Endothelial cell of umbilical vein (primary cell): ENCODE data around the gene ALOXE3. TPM values are rescaled to one million over a fixed set of nuclear protein-coding genes. Genes with fewer than 3 reads are reported as not detected.

Experiments
- BruUV-seq: library from RNA; stranded (reverse); fragments of 400-500 nt; replicated peaks from 2 replicates; lab custom pipeline; 2021; lab: Mats Ljungman, UMichigan
- CTCF ChIA-PET: fragments of 300-600, 350-600 bp; sonication (Branson Sonifier 250); formaldehyde crosslinking; loops from one replicate; lab custom pipeline; 2021; ENCODE audit warnings: antibody characterized with exemption, inconsistent platforms; lab: Charles Lee
- POLR2A ChIA-PET: fragments of 300-600, 350-600 bp; sonication (Branson Sonifier 250); formaldehyde crosslinking; loops from one replicate; lab custom pipeline; 2021; ENCODE audit warnings: antibody characterized with exemption, inconsistent platforms; lab: Charles Lee
- DNase-seq: peaks from one replicate; pipeline ENCODE4 v3.0.0-alpha.2; 2011; ENCODE audit warnings: low read depth, low spot score
- FAIRE-seq: peaks from 2 replicates; lab custom pipeline; 2011; peaks lifted over from hg19 to GRCh38; lab: Jason Lieb, UNC
- H2AFZ ChIP-seq: 2 replicates; pipeline ENCODE4 v1.6.0; 2012; ENCODE audit warnings: low read depth, low read length, control low read depth, inconsistent platforms
- H3K27ac ChIP-seq: 2 replicates; pipeline ENCODE4 v1.5.1; 2011; ENCODE audit warnings: low read depth, mild to moderate bottlenecking, control low read depth, low read length, moderate library complexity; ENCODE audit not compliant: insufficient read depth
- H3K27me3 ChIP-seq, 2 experiments: 2 replicates each; pipeline versions ENCODE4 v1.6.0 to v1.6.1; 2011; ENCODE audit warnings: low read length in 2 of 2, mixed read lengths in 1 of 2; ENCODE audit not compliant: control insufficient read depth in 2 of 2, insufficient read depth in 2 of 2
- H3K36me3 ChIP-seq, 2 experiments: 2 replicates in 1 of 2; 3 replicates in 1 of 2; pipeline ENCODE4 v1.5.1; 2011; ENCODE audit warnings: low read length in 2 of 2, mild to moderate bottlenecking in 1 of 2, moderate library complexity in 1 of 2; ENCODE audit not compliant: control insufficient read depth in 2 of 2, insufficient read depth in 2 of 2; ENCODE audit errors: extremely low read depth in 1 of 2
- H3K4me1 ChIP-seq: 3 replicates; pipeline ENCODE4 v1.5.1; 2011; ENCODE audit warnings: mild to moderate bottlenecking, low read length; ENCODE audit not compliant: control insufficient read depth, insufficient read depth; ENCODE audit errors: extremely low read depth
- H3K4me2 ChIP-seq: 2 replicates; pipeline ENCODE4 v1.6.1; 2011; ENCODE audit warnings: low read length, control low read depth, mixed read lengths; ENCODE audit not compliant: insufficient read depth
- H3K4me3 ChIP-seq, 3 experiments: fragments of 200-600 bp in 1 of 3; sonication (generic), shearing (Covaris generic) in 1 of 3; replicated peaks in 1 of 3; 2 replicates each; pipeline ENCODE4 v1.5.1; 2011 to 2016; ENCODE audit warnings: control low read depth in 3 of 3, low read length in 3 of 3, mild to moderate bottlenecking in 2 of 3, inconsistent platforms in 1 of 3, low read depth in 1 of 3, moderate library complexity in 1 of 3; ENCODE audit not compliant: insufficient read depth in 1 of 3
- H3K79me2 ChIP-seq: 2 replicates; pipeline ENCODE4 v1.6.0; 2012; ENCODE audit warnings: low read length, inconsistent platforms; ENCODE audit not compliant: control insufficient read depth, insufficient read depth
- H3K9ac ChIP-seq: replicated peaks from 2 replicates; pipeline ENCODE3; 2011; ENCODE audit warnings: low read length, control low read depth; ENCODE audit not compliant: insufficient read depth; ENCODE audit errors: extremely low read depth
- H3K9me1 ChIP-seq: replicated peaks from 3 replicates; pipeline ENCODE4 v1.6.0; 2011; ENCODE audit warnings: mild to moderate bottlenecking, low read length; ENCODE audit not compliant: control insufficient read depth, insufficient read depth; ENCODE audit errors: extremely low read depth
- H3K9me3 ChIP-seq: replicated peaks from 2 replicates; pipeline ENCODE4 v1.5.1; 2012; ENCODE audit warnings: low read length, inconsistent platforms; ENCODE audit not compliant: control insufficient read depth, insufficient read depth
- H4K20me1 ChIP-seq: replicated peaks from 2 replicates; pipeline ENCODE3; 2011; ENCODE audit warnings: mild to moderate bottlenecking, low read length; ENCODE audit not compliant: control insufficient read depth, insufficient read depth; ENCODE audit errors: extremely low read depth
- CTCF ChIP-seq, 2 donors: IDR thresholded peaks; 1 replicate in 1 of 2; 2 replicates in 1 of 2; pipeline ENCODE4 v1.5.1; 2011; ENCODE audit warnings: low read length in 2 of 2, mild to moderate bottlenecking in 2 of 2, moderate library complexity in 2 of 2, control low read depth in 1 of 2, inconsistent platforms in 1 of 2, low read depth in 1 of 2; ENCODE audit not compliant: insufficient read depth in 1 of 2; ENCODE audit errors: extremely low read depth in 1 of 2
- EZH2 ChIP-seq: IDR thresholded peaks from 2 replicates; pipeline ENCODE4 v1.6.1; 2012; ENCODE audit warnings: borderline replicate concordance, low read depth, mild to moderate bottlenecking, moderate library complexity, low read length, inconsistent platforms; ENCODE audit not compliant: severe bottlenecking
- FOS ChIP-seq: IDR thresholded peaks from 2 replicates; pipeline ENCODE4 v1.6.1; 2011; ENCODE audit warnings: mild to moderate bottlenecking, low read length, moderate library complexity, borderline replicate concordance; ENCODE audit not compliant: insufficient read depth
- JUN ChIP-seq: IDR thresholded peaks from 2 replicates; pipeline ENCODE4 v1.6.1; 2011; ENCODE audit warnings: borderline replicate concordance, low read depth; ENCODE audit not compliant: insufficient read length, insufficient read depth
- POLR2AphosphoS5 ChIP-seq: IDR thresholded peaks from 2 replicates; pipeline ENCODE4 v1.6.1; 2012; ENCODE audit warnings: low read depth, mild to moderate bottlenecking, control low read depth, low read length, moderate library complexity; ENCODE audit not compliant: insufficient read depth
- dilution Hi-C: fragments of 300-500 bp; cut with MboI; formaldehyde crosslinking; loops from one replicate; pipeline ENCODE4 v1.15.0; 2019; ENCODE audit warnings: low sequenced_read_pairs; ENCODE audit not compliant: extremely low pct_ligation_motif_present
- intact Hi-C: fragments of 100-400 bp; cut with micrococcal nuclease; formaldehyde crosslinking; loops from one replicate; pipeline ENCODE4 v1.10.0; 2022
- polyA plus RNA-seq, 4 experiments: library from polyadenylated mRNA; depleted of rRNA in 3 of 4; stranded (reverse) in 3 of 4; unstranded in 1 of 4; fragments of >200 nt; gene quantifications; 2 replicates each; pipeline versions ENCODE4 v1.2.1 to v1.2.3, GENCODE V29; 2011 to 2012; ENCODE audit warnings: missing spikeins in 1 of 4
- total RNA-seq: library from RNA; stranded (reverse); gene quantifications from 2 replicates; pipeline ENCODE4 v1.2.3, GENCODE V29; 2021
- TF ChIP-seq, protein P1 (sequence below): IDR thresholded peaks from 2 replicates; pipeline ENCODE4 v1.6.1; 2011; ENCODE audit not compliant: insufficient read depth, insufficient read length

Gene ALOXE3
- total and polyA plus RNA-seq, 2 donors (not counting 3 experiments of a cell fraction or from before 2014, with no cell fraction given) = 0.01 TPM; not detected in 1

GRCh38 chr17:8116776-8117175 lies 1.5 kb downstream of the ALOXE3 start:
- H2AFZ ChIP-seq = no peak overlapping the region
- dilution Hi-C loops (no loop called here), intact Hi-C loops (no loop called here)
- CTCF ChIA-PET = interaction anchor here (0.8 to 6.8 kb wide), 9 partner anchors 13 to 58 kb away, joined by 3 to 51 read pairs (median 5); no protein-coding TSS in a partner anchor
- H3K79me2 ChIP-seq = no peaks in the 10 kb centered on the region
- no peak overlapping the region for H3K9ac ChIP-seq
- no peak overlapping the region for H3K4me3 ChIP-seq
- no peaks in the 10 kb centered on the region for H3K9me3 ChIP-seq
- no peaks in the 10 kb centered on the region for H3K36me3 ChIP-seq
- H3K27ac ChIP-seq = no peak overlapping the region
- H3K4me1 ChIP-seq = peaks cover 18% of the 10 kb centered on the region
- POLR2A ChIA-PET = interaction anchor here (0.6 kb wide), 1 partner anchor 56 kb away, joined by 3 read pairs; no protein-coding TSS in a partner anchor
- TF ChIP-seq CTCF (IDR thresholded peaks at IDR 0.05; ENCODE audit: extremely low read depth in 1 of 2, insufficient read depth in 1 of 2, low read depth in 1 of 2, low read length in 2 of 2) = no peak
- TF ChIP-seq EZH2 = no peak
- TF ChIP-seq POLR2AphosphoS5 = no peak
- no peak for TF ChIP-seq FOS
- TF ChIP-seq, protein P1, sequence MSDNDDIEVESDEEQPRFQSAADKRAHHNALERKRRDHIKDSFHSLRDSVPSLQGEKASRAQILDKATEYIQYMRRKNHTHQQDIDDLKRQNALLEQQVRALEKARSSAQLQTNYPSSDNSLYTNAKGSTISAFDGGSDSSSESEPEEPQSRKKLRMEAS = no peak
- no peak for TF ChIP-seq JUN
- H4K20me1 ChIP-seq = peaks cover 3% of the 10 kb centered on the region
- H3K9me1 ChIP-seq = no peaks in the 10 kb centered on the region
- peaks cover 34 to 38% of the 10 kb centered on the region in 2 experiments for H3K27me3 ChIP-seq
- DNase-seq (no peak), FAIRE-seq (no peak)
- H3K4me2 ChIP-seq = no peak overlapping the region
- BruUV-seq = no TSS peak
